Suprapubic skin (tissue), 4 donors: ENCODE results near the gene SEL1L. TPM values are rescaled to one million over a fixed set of nuclear protein-coding genes. Genes with fewer than 3 reads are reported as not detected.

Experiments
- DNase-seq, 2 donors: peaks; one replicate each; pipeline ENCODE4 v3.0.0-alpha.2; 2019; ENCODE audit warnings: low spot score in 2 of 2
- H3K27ac ChIP-seq: fragments of 200-600 bp; sonication (generic); one replicate; pipeline ENCODE4 v1.5.1; 2019
- H3K27me3 ChIP-seq: fragments of 200-600 bp; sonication (generic); one replicate; pipeline ENCODE4 v1.5.1; 2019
- H3K36me3 ChIP-seq: fragments of 200-600 bp; sonication (generic); one replicate; pipeline ENCODE4 v1.5.1; 2019
- H3K4me1 ChIP-seq: fragments of 200-600 bp; sonication (generic); one replicate; pipeline ENCODE4 v1.5.1; 2019
- H3K4me3 ChIP-seq: fragments of 200-600 bp; sonication (generic); one replicate; pipeline ENCODE4 v1.5.1; 2019; ENCODE audit warnings: mild to moderate bottlenecking
- H3K9me3 ChIP-seq: fragments of 200-600 bp; sonication (generic); one replicate; pipeline ENCODE4 v1.5.1; 2019
- CTCF ChIP-seq, 2 donors: fragments of 200-600 bp in 1 of 2; fragments of 450-650 bp in 1 of 2; sonication (generic) in 1 of 2; IDR thresholded peaks; one replicate each; pipeline ENCODE4 v1.5.1; 2016 to 2019; ENCODE audit warnings: antibody characterized with exemption in 2 of 2, mild to moderate bottlenecking in 1 of 2, moderate library complexity in 1 of 2
- EP300 ChIP-seq: sonication (generic); formaldehyde crosslinking; IDR thresholded peaks from one replicate; pipeline ENCODE4 v1.6.1; 2017; ENCODE audit warnings: antibody characterized with exemption
- POLR2A ChIP-seq, 2 donors: fragments of 450-650 bp; IDR thresholded peaks; one replicate each; pipeline ENCODE4 v1.6.1; 2017; ENCODE audit warnings: antibody characterized with exemption in 2 of 2, mild to moderate bottlenecking in 2 of 2, moderate library complexity in 2 of 2
- POLR2AphosphoS5 ChIP-seq, 3 donors: sonication (generic); formaldehyde crosslinking; IDR thresholded peaks; one replicate each; pipeline ENCODE4 v1.6.1; 2017; ENCODE audit warnings: antibody characterized with exemption in 3 of 3
- WGBS: methylation state at CpG from one replicate; pipeline ENCODE4 v1.1.5; 2018; 5-methylcytosine and 5-hydroxymethylcytosine counted together
- total RNA-seq, 4 donors: library from RNA; depleted of rRNA; stranded (reverse); fragments of >200 nt; gene quantifications; one replicate each; pipeline ENCODE4 v1.1.0, GENCODE V29; 2016

The SEL1L gene
- total RNA-seq, 4 donors from 2014 or later, result 24.8 to 37.8 (median 35.0) TPM

- H3K36me3 ChIP-seq, result no peaks in the 10 kb centered on the region
- TF ChIP-seq CTCF (IDR thresholded peaks at IDR 0.05), result peak in 1 of 2 donors; percentile 14
- no peak for TF ChIP-seq POLR2A (IDR thresholded peaks at IDR 0.05)
- no peak for TF ChIP-seq EP300
- no peaks in the 10 kb centered on the region for H3K27me3 ChIP-seq
- no peaks in the 10 kb centered on the region for H3K4me1 ChIP-seq
- H3K9me3 ChIP-seq, result no peaks in the 10 kb centered on the region
- WGBS, result 37% methylated on average over 7 of the region's 7 CpGs
- no peak overlapping the region for H3K27ac ChIP-seq
- no peak for DNase-seq
- no peak overlapping the region for H3K4me3 ChIP-seq
These were observed 32.0 kb upstream of the SEL1L start for GRCh38 chr14:81565441-81566290.

GRCh38 chr14:81562818-81563217 is 29.2 kb upstream of the SEL1L start:
- no peak for DNase-seq
- H3K36me3 ChIP-seq, result no peaks in the 10 kb centered on the region
- H3K4me3 ChIP-seq, result no peak overlapping the region
- no peak overlapping the region for H3K27ac ChIP-seq
- H3K27me3 ChIP-seq, result no peaks in the 10 kb centered on the region
- no peaks in the 10 kb centered on the region for H3K4me1 ChIP-seq
- no peaks in the 10 kb centered on the region for H3K9me3 ChIP-seq
- TF ChIP-seq CTCF (IDR thresholded peaks at IDR 0.05) (no peak), EP300 (no peak), POLR2A (IDR thresholded peaks at IDR 0.05) (no peak), POLR2AphosphoS5 (IDR thresholded peaks at IDR 0.05) (no peak)
- WGBS, result 55% methylated on average over 2 of the region's 2 CpGs

- TF ChIP-seq POLR2A (IDR thresholded peaks at IDR 0.05) (no peak), POLR2AphosphoS5 (IDR thresholded peaks at IDR 0.05) (no peak), CTCF (IDR thresholded peaks at IDR 0.05) (no peak), EP300 (no peak)
- no peaks in the 10 kb centered on the region for H3K36me3 ChIP-seq
These were observed 27.6 kb upstream of the SEL1L start for GRCh38 chr14:81561084-81561775.

GRCh38 chr14:81559385-81559784 is 25.7 kb upstream of the SEL1L start:
- no peak for TF ChIP-seq EP300
- no peak for TF ChIP-seq POLR2A (IDR thresholded peaks at IDR 0.05)
- TF ChIP-seq POLR2AphosphoS5 (IDR thresholded peaks at IDR 0.05), result no peak
- no peak for TF ChIP-seq CTCF (IDR thresholded peaks at IDR 0.05)
- 55% methylated on average over 3 of the region's 3 CpGs for WGBS
- no peak overlapping the region for H3K4me3 ChIP-seq
- no peaks in the 10 kb centered on the region for H3K36me3 ChIP-seq
- no peak for DNase-seq
- peaks cover 4% of the 10 kb centered on the region for H3K4me1 ChIP-seq
- no peak overlapping the region for H3K27ac ChIP-seq
- no peaks in the 10 kb centered on the region for H3K9me3 ChIP-seq
- H3K27me3 ChIP-seq, result no peaks in the 10 kb centered on the region

More at GRCh38 chr14:81561084-81561775, 27.6 kb upstream of the SEL1L start:
- H3K4me1 ChIP-seq, result no peaks in the 10 kb centered on the region
- no peak for DNase-seq
- H3K27ac ChIP-seq, result no peak overlapping the region
- H3K9me3 ChIP-seq, result no peaks in the 10 kb centered on the region
- no peak overlapping the region for H3K4me3 ChIP-seq
- 53% methylated on average over 10 of the region's 10 CpGs for WGBS
- H3K27me3 ChIP-seq, result no peaks in the 10 kb centered on the region

GRCh38 chr14:81557146-81557545 is 23.5 kb upstream of the SEL1L start:
- no peak overlapping the region for H3K4me3 ChIP-seq
- H3K9me3 ChIP-seq, result no peaks in the 10 kb centered on the region
- no peak for DNase-seq
- H3K36me3 ChIP-seq, result no peaks in the 10 kb centered on the region
- TF ChIP-seq POLR2AphosphoS5 (IDR thresholded peaks at IDR 0.05), result no peak
- TF ChIP-seq POLR2A (IDR thresholded peaks at IDR 0.05), result no peak
- no peak for TF ChIP-seq EP300
- no peak for TF ChIP-seq CTCF (IDR thresholded peaks at IDR 0.05)
- no peaks in the 10 kb centered on the region for H3K27me3 ChIP-seq
- 84% methylated on average over 1 of the region's 1 CpG for WGBS
- no peak overlapping the region for H3K27ac ChIP-seq
- H3K4me1 ChIP-seq, result peaks cover 4% of the 10 kb centered on the region
